Suppressor macrophage treated with lipopolysaccharide for 1 hour (primary cell): Measurements from ENCODE around the gene GIT1.
"Not testable (repeated sequence)": the region's sequence is repeated elsewhere in the genome, so short reads cannot be mapped to it uniquely, and the experiment has no call there.

Experiments
- DNase-seq, 3 donors: peaks; one replicate each; pipeline ENCODE4 v3.0.0-alpha.2; 2020 to 2022

GIT1 gene

DNA sequence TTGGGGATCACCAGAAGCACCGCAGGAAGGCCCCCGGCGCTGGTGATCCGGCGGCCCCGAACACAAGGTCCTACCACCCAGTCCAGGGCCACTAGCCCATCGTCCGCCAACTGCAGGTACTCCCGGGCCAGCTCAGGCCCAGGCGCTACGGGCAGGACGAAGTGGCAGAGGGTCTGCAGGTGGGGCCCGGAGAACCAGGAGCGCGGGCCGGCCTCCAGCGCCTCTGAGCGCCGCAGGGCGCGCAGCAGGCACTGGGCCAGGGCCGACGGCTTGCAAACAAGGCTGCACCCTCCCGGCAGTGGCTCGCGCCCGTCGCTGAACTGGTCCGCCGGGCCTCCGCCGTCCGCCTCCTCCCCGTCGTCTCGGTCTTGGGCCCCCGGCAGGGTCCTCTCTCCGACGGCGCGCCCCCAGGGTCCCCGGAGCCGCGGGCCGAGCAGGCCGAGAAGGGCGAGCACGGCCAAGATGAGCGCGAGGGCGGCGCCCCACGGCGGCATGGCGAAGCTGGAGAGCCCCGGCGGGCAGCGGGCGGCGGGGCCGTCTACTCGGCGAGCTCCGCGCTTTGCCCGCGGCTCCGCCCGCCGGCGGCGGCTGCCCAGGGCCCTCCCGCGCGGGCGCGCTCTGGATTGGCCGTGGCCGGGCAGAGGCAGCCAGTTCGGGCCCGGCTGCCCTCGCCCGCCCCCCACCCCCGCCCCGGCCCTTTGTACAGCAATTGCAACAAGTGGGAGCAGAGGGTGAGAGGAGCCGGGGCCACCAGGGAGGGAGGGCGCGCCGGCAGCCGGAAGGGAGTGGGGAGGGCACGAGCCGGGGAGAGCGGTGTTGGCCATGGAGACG, 22.8 kb downstream of the GIT1 start, which contains the start of gene ABHD15:
ABHD15 (minus strand) TSS at position 565 of the 831 bp plus-strand sequence; CDS start at position 494, 71 bp downstream.
- peak; percentile 88 to 96 (median 90) for DNase-seq

GRCh38 chr17:29565643-29566472, 23.6 kb downstream of the GIT1 start:
- peak; percentile 23 to 54 (median 32) for DNase-seq

DNA sequence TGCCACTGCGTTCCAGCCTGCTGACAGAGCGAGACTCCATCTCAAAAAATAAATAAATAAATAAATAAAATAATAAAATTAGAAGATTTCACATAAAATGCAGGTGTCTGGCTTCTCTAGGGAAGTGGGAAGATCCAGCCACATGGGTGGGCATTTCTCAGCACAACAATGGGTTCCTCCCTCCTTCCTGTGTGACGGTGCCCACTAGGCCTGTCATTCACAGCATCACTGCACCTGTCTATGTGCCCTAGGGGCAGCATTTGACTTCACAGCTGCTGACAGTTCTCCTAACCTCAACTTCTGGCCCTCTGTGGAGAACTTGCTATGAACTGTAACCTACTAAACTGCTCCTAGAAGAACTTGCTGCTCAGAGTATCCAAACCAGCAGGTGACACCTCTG, 25.6 kb downstream of the GIT1 start:
- no peak for DNase-seq

DNA sequence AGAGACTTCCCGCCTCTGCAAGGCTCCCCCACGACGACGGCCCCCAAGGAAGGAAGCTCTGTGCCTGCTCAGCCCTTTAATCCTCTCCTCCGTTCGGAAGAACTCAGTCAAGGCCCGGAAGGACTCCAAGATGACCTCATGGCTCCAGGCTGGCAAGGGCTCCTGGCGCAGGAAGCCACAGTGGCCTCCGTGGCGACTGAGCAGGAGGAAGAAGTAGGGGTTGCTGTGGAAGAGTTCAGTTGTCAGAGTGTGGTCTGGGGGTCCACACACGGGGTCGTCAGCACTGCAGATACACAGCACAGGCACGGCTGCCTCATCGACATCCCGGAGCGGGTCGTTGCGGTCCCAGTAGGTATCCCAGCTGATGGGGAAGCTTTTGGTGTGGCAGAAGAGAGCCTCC, 26.8 kb downstream of the GIT1 start:
- no peak for DNase-seq

DNA sequence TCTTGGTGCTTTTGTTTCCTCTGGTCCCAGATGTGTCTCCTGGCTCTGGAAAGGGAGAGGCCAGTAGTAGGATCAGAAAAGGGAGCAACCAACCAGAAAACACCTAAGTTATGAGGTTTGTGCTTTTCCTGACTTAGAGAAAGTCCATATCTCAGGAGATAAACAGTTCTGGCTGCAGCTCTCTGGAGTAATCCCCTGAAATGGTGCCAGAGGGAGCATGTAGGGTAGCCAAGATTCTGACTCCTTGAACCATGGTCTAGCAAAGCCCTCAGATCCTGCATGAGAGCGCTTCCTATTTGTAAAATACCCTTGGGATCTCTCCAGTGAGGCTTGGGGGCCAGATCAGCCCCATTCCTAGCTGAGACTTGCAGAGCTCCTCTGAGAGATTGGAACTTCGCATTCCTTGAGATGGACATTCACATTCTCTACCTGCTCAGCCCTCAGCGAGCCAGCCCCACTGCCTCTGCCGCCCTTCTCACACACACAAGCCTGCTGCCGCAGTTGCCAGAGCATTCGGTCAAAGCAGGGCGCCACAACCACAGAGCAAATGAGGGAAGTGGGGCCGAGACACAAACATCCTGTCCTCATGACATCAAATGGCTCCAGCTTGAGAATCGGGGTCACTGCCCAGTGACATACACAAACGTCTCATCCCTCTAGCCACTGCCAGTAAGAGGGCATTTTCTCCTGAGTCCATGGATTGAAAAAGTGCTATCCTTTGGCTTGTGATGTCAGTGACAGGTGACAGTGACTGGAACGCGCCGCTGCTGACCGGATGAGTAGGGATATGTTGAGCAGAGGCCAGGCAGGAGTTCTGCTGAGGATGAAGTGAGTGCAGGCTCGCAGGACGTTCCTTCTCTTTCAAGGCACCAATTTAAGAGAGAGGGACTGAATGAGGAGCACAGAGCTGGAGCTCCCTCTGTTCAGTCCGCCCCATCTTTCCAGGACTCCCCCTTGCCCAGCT, 27.6 kb downstream of the GIT1 start:
- DNase-seq: peak; percentile 59 to 63 (median 62)

DNA sequence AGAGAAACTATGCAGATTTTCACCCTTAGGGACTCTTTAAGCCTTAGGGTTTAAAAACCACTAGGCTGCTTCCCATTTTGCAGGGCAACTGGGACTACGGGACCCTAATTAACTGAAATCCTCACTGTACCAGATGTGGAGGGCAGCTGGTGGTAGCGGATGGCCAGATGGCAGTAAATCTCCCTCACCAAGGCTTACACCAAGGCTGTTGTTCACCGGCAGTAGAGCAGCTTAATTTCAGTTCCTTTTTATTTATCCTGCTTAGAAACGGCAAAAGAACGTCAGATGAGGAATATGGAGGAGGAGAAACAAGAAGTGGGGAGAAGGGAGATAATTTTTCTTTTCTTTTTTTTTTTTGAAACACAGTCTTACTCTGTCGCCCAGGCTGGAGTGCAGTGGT, 29.1 kb downstream of the GIT1 start:
- peak; percentile 58 to 83 (median 74) for DNase-seq

DNA sequence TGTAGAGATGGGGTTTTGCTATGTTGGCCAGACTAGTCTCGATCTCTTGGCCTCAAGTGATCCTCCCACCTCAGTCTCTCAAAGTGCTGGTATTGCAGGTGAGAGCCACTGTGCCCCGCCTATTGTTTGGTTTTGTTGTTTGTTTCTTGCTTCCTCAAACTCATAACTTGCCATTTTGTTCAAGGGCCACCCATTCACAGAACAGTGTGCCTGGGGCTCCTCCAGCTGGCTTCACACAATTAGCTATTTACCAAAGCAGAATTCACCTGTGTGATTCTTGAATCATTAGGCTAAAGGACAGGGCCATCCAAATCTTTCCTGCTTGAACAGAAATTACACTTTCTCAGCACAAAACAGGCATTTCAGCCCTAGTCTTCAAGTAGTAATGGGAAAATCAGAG, 29.8 kb downstream of the GIT1 start:
- DNase-seq: no peak

DNA sequence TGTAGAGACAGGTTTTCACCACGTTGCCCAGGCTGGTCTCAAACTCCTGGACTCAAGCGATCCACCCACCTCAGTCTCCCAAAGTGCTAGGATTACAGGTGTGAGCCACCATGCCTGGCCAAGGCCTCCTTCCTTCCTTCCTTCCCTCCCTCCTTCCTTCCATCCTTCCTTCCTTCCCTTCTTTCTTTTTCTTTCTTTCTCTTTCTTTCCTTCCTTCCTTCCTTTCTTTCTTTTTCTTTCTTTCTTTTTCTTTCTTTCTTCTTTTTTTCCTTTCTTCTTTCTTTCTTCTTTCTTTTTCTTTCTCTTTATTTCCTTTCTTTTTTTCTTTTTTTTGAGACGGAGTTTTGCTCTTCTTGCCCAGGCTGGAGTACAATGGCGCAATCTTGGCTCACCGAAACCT, 31.3 kb downstream of the GIT1 start:
- not testable (repeated sequence) for DNase-seq

DNA sequence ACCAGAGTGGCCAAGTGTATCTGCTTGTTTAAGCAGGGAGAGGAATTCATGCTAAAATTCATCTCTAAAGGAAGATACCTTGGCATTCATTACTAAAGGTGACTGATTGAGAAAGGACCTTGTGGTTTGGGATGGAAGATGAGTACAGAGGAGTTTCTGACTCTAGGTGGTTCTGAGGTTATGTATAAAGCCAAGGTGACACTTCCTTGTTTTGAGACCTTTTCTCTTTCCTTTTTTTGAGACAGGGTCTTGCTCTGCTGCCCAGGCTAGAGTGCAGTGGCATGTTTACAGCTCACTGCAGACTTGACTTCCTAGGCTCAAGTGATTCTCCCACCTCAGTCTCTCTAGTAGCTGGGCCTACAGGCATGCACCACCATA, 31.7 kb downstream of the GIT1 start:
- no peak for DNase-seq

DNA sequence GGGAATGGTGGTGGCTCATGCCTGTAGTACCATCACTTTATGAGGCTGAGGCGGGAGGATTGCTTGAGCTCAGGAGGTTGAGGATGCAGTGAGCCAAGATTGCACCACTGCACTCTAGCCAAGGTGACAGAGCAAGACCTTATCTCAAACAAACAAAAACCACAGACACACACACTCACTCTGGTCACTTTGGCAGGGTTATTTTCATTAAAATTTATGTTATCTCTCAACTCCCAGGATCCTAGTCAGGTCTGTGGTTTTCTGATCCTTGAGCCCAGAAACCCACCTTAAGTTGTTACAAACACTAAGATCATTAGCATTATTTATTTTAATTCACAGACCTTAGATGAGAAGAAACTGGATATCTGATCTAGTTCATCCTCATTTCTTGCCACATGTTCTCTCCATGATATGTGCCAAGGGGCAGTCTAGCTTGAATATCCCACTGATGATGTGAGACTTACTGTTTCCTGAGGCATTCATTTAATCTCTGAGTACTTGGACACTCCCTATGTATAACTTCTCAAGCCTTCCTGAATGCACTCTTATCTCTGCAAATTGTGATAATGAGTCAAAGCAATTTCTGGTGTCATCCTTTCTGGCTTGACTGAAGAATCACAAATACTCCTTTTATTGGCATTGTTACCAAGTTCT, 32.2 kb downstream of the GIT1 start:
- DNase-seq: no peak

DNA sequence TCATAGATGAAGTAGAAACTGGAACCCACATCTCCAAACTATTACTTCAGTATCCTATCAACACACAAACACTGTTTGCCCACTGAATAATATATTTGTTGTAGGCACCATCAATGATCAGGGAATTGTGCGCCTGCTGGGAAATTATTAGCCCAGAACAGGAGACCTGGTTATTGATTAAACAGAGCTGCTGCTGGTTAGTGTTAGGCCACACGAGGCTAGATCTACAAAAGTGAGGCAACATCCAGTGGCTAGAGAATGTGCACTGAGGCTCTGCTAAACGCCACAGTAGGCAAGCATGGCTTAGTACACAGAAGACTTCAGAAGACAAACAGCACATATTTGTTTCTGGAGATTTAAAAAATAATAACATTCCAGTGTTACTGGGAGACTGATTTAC, 33.6 kb downstream of the GIT1 start:
- DNase-seq: no peak

- no peak for DNase-seq
These were observed 40.1 kb downstream of the GIT1 start for GRCh38 chr17:29549177-29549923.

GRCh38 chr17:29546830-29547229, 42.6 kb downstream of the GIT1 start:
- no peak for DNase-seq

DNA sequence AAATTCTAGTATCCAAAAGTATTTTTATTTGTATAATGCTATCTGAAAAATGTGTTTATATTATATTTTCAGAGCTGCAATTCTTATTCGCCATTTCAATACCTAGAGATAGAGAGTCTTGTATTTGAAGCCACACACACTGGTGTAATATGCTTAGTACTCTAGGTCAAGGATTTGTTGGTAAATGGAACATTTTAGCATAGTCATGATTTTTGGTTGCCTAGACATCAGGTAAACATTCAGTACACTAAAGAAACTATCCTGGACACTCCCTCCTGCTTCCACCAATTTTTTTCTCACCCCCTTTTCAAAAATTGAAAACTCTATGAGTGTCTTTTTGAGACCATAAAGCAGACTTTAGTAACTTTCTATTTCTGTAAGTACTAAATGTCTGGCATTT, 43.4 kb downstream of the GIT1 start:
- DNase-seq: no peak

DNA sequence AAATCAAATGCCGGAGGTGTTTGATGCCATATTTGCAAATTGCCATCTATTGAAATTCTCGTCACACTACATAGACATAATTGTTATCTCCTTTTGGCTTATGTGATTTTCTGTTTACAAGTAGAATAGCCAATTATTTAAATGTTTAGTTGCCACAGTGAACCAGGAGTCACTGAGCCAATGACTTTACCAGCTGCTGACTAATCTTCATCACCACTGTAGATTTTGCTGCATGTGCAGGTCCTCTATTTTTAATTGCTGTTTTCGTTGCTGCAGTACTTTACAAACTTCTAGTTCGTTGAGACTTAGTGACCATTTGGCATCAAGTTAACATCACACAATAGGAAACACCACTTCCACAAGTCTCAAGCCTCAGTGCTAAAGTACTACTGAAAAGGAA, 45.4 kb downstream of the GIT1 start:
- DNase-seq: no peak

- DNase-seq: no peak
These were observed 55.5 kb downstream of the GIT1 start for GRCh38 chr17:29533976-29534375.

- DNase-seq: no peak
These were observed 63.1 kb downstream of the GIT1 start for GRCh38 chr17:29526322-29526721.

DNA sequence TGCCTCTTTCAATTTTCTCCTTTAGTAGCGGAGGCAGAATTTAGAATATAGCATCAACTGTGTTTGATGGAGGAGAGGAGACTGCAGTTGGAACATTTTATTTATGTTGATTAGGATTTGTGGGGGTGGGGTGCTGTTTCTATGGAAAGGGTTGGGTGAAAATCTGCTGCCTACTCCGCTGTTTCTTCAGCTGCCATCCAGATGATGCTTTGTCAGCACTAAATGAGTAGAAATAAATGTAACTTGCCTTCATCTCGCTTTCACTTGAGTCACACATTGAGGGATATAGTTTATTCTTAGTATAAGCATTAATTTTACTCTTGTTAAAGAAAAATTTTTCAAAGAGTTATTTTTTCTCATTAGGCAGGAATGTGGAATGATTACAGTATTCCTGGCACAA, 64.8 kb downstream of the GIT1 start:
- DNase-seq: no peak
